ENCODE measurements around the gene DEXI. TPM values are rescaled to one million over a fixed set of nuclear protein-coding genes. Genes with fewer than 3 reads are reported as not detected.

The DEXI gene
- total RNA-seq, 1 donor from 2014 or later = 47.9 TPM

- Histone ChIP-seq H3K36me3 (ENCODE audit: control insufficient read depth, insufficient read depth, low read length) (peaks cover 11% of the 10 kb centered on the region), H3K27me3 (ENCODE audit: control insufficient read depth, insufficient read depth, low read length) (no peaks in the 10 kb centered on the region), H3K4me3 (ENCODE audit: low read depth, low read length) (no peak overlapping the region)
- TF ChIP-seq CTCF (IDR thresholded peaks at IDR 0.05; ENCODE audit: insufficient read depth, low read length, severe bottlenecking) = no peak
- no peak for FAIRE-seq
- DNase-seq (ENCODE audit: low read depth) = no peak
These were observed 5.8 kb downstream of the DEXI start for GRCh38 chr16:10936272-10936984.

GRCh38 chr16:10935226-10935915, 6.9 kb downstream of the DEXI start:
- no peak for TF ChIP-seq CTCF (IDR thresholded peaks at IDR 0.05; ENCODE audit: insufficient read depth, low read length, severe bottlenecking)
- DNase-seq (ENCODE audit: low read depth) (no peak), FAIRE-seq (no peak)
- Histone ChIP-seq H3K36me3 (ENCODE audit: control insufficient read depth, insufficient read depth, low read length) (peaks cover 13% of the 10 kb centered on the region), H3K27me3 (ENCODE audit: control insufficient read depth, insufficient read depth, low read length) (no peaks in the 10 kb centered on the region), H3K4me3 (ENCODE audit: low read depth, low read length) (no peak overlapping the region)

- no peak for TF ChIP-seq CTCF (IDR thresholded peaks at IDR 0.05; ENCODE audit: insufficient read depth, low read length, severe bottlenecking)
- H3K4me3 ChIP-seq (ENCODE audit: low read depth, low read length) = no peak overlapping the region
- FAIRE-seq = no peak
These were observed 7.8 kb downstream of the DEXI start for GRCh38 chr16:10934325-10935107.

GRCh38 chr16:10933865-10934264, 8.4 kb downstream of the DEXI start:
- Histone ChIP-seq H3K27me3 (ENCODE audit: control insufficient read depth, insufficient read depth, low read length) (no peaks in the 10 kb centered on the region), H3K36me3 (ENCODE audit: control insufficient read depth, insufficient read depth, low read length) (peaks cover 18% of the 10 kb centered on the region), H3K4me3 (ENCODE audit: low read depth, low read length) (no peak overlapping the region)
- DNase-seq (ENCODE audit: low read depth) = no peak
- no peak for TF ChIP-seq CTCF (IDR thresholded peaks at IDR 0.05; ENCODE audit: insufficient read depth, low read length, severe bottlenecking)
- FAIRE-seq = no peak

More at GRCh38 chr16:10934325-10935107, 7.8 kb downstream of the DEXI start:
- peaks cover 15% of the 10 kb centered on the region for H3K36me3 ChIP-seq (ENCODE audit: control insufficient read depth, insufficient read depth, low read length)
- no peak for DNase-seq (ENCODE audit: low read depth)
- H3K27me3 ChIP-seq (ENCODE audit: control insufficient read depth, insufficient read depth, low read length) = no peaks in the 10 kb centered on the region

- no peak overlapping the region for H3K4me3 ChIP-seq (ENCODE audit: low read depth, low read length)
- no peak for DNase-seq (ENCODE audit: low read depth)
- no peak for TF ChIP-seq CTCF (IDR thresholded peaks at IDR 0.05; ENCODE audit: insufficient read depth, low read length, severe bottlenecking)
- H3K36me3 ChIP-seq (ENCODE audit: control insufficient read depth, insufficient read depth, low read length) = peaks cover 18% of the 10 kb centered on the region
- no peak for FAIRE-seq
- H3K27me3 ChIP-seq (ENCODE audit: control insufficient read depth, insufficient read depth, low read length) = no peaks in the 10 kb centered on the region
These were observed 9.1 kb downstream of the DEXI start for GRCh38 chr16:10932959-10933710.

Data from bronchial epithelial cell (primary cell).